Pulmonary artery endothelial cell (primary cell): Measurements from ENCODE around the gene FCRL2. TPM values are rescaled to one million over a fixed set of nuclear protein-coding genes. Genes with fewer than 3 reads are reported as not detected.

Experiments used
- total RNA-seq: library from RNA; depleted of rRNA; stranded (reverse); fragments of >200 nt; gene quantifications from 2 replicates; pipeline ENCODE4 v1.2.3, GENCODE V29; 2014

The FCRL2 gene
- total RNA-seq, 1 donor from 2014 or later, result not detected

Other genes with a start within 250 kb of the FCRL2 start
- gene FCRL5, start 224.6 kb downstream of the FCRL2 start, total RNA-seq, result under 0.01 TPM in 1 of 2 replicates, not detected in the other
- not detected in 2 replicates for gene FCRL4, start 179.0 kb downstream of the FCRL2 start, total RNA-seq
- gene FCRL3, start 76.4 kb downstream of the FCRL2 start, total RNA-seq, result not detected in 2 replicates
- not detected in 2 replicates for gene FCRL1, start 43.0 kb upstream of the FCRL2 start, total RNA-seq
- not detected in 2 replicates for gene CD5L, start 64.7 kb upstream of the FCRL2 start, total RNA-seq
- gene KIRREL1, start 216.5 kb upstream of the FCRL2 start, total RNA-seq, result 35.9 and 42.8 TPM in 2 replicates